K562 (cell line): ENCODE measurements around the gene C11orf98. TPM values are rescaled to one million over a fixed set of nuclear protein-coding genes. Genes with fewer than 3 reads are reported as not detected.

ENCODE experiments used
- ATAC-seq: fragments of 200-7000 bp; cut with Tn5 transposase; 3 replicates; pipeline ENCODE4 v1.9.1; 2020; ENCODE audit warnings: moderate library complexity
- BruUV-seq: library from RNA; stranded (reverse); fragments of 400-500 nt; replicated peaks from 2 replicates; lab custom pipeline; 2021; lab: Mats Ljungman, UMichigan
- CTCF ChIA-PET: fragments of 300-600 bp; formaldehyde crosslinking; extraction: SDS; loops from one replicate; lab custom pipeline; 2021; ENCODE audit warnings: low intra/inter-chr PET ratio; lab: Yijun Ruan, JAX
- POLR2A ChIA-PET: fragments of 300-600, 350-650 bp; sonication (Branson Sonifier 250); formaldehyde crosslinking; extraction: SDS; loops from one replicate; lab custom pipeline; 2021; ENCODE audit warnings: antibody characterized with exemption, inconsistent platforms; lab: Yijun Ruan, JAX
- DNase-seq, 4 experiments: peaks; one replicate each; pipeline versions ENCODE4 v3.0.0 to v3.0.0-alpha.2; 2011 to 2018; ENCODE audit warnings: low spot score in 3 of 4, mixed read lengths in 3 of 4; ENCODE audit errors: extremely low read depth in 1 of 4
- FAIRE-seq: peaks from 2 replicates; lab custom pipeline; 2011; peaks lifted over from hg19 to GRCh38; lab: Jason Lieb, UNC
- H2AFZ ChIP-seq: 2 replicates; pipeline ENCODE4 v1.6.0; 2011; ENCODE audit warnings: low read depth, low read length, control low read depth, inconsistent platforms
- H3K27ac ChIP-seq: fragments of 200-600 bp; 3 replicates; pipeline ENCODE4 v1.8.0; 2011; ENCODE audit warnings: low read depth, mild to moderate bottlenecking, control low read depth, inconsistent platforms, low read length, moderate library complexity, mixed read lengths; ENCODE audit errors: extremely low read depth
- H3K27me3 ChIP-seq, 2 experiments: fragments of 300-600 bp in 1 of 2; 2 replicates in 1 of 2; 3 replicates in 1 of 2; pipeline versions ENCODE4 v1.6.0 to v1.8.0; 2011; ENCODE audit warnings: inconsistent platforms in 2 of 2, low read length in 2 of 2, mild to moderate bottlenecking in 1 of 2, mixed read lengths in 1 of 2, moderate library complexity in 1 of 2; ENCODE audit not compliant: control insufficient read depth in 2 of 2, insufficient read depth in 2 of 2
- H3K36me3 ChIP-seq: fragments of 300-600 bp; 3 replicates; pipeline ENCODE4 v1.8.0; 2011; ENCODE audit warnings: mild to moderate bottlenecking, low read length, inconsistent platforms; ENCODE audit not compliant: control insufficient read depth, insufficient read depth
- H3K4me1 ChIP-seq, 2 experiments: fragments of 200-600 bp in 1 of 2; replicated peaks in 1 of 2; 2 replicates in 1 of 2; 3 replicates in 1 of 2; pipeline versions ENCODE4 v1.5.1 to v1.8.0; 2011; ENCODE audit warnings: inconsistent platforms in 2 of 2, low read length in 2 of 2, mild to moderate bottlenecking in 1 of 2, mixed read lengths in 1 of 2, moderate library complexity in 1 of 2; ENCODE audit not compliant: control insufficient read depth in 2 of 2, insufficient read depth in 2 of 2
- H3K4me2 ChIP-seq: 2 replicates; pipeline ENCODE4 v1.6.1; 2011; ENCODE audit warnings: low read length, control low read depth, inconsistent platforms, mixed read lengths; ENCODE audit not compliant: insufficient read depth
- H3K4me3 ChIP-seq: fragments of 200-600 bp; sonication (generic), shearing (Covaris generic); 2 replicates; pipeline ENCODE4 v1.5.1; 2016; ENCODE audit warnings: control low read depth, inconsistent platforms
- H3K79me2 ChIP-seq: fragments of 200-600 bp; 3 replicates; pipeline ENCODE4 v1.8.0; 2011; ENCODE audit warnings: low read length, inconsistent platforms; ENCODE audit not compliant: control insufficient read depth, insufficient read depth
- H3K9ac ChIP-seq, 2 experiments: 2 replicates each; pipeline versions ENCODE4 v1.6.0 to v1.6.1; 2011; ENCODE audit warnings: low read depth in 2 of 2, low read length in 2 of 2, control low read depth in 1 of 2, inconsistent platforms in 1 of 2, mild to moderate bottlenecking in 1 of 2, mixed read lengths in 1 of 2; ENCODE audit not compliant: insufficient read depth in 1 of 2
- H3K9me1 ChIP-seq: one replicate; pipeline ENCODE4 v1.6.0; 2011; ENCODE audit warnings: inconsistent platforms, mild to moderate bottlenecking, low read length, moderate library complexity; ENCODE audit not compliant: control insufficient read depth, insufficient read depth
- H3K9me3 ChIP-seq: replicated peaks from 2 replicates; pipeline ENCODE4 v1.5.1; 2011; ENCODE audit warnings: low read depth, low read length, inconsistent platforms; ENCODE audit not compliant: control insufficient read depth, insufficient read depth
- H4K20me1 ChIP-seq: replicated peaks from 2 replicates; pipeline ENCODE4 v1.6.1; 2011; ENCODE audit warnings: low read length, inconsistent platforms, mixed read lengths; ENCODE audit not compliant: control insufficient read depth, insufficient read depth
- BRD4 ChIP-seq: fragments of 200-600 bp; sonication (generic); IDR thresholded peaks from 2 replicates; pipeline ENCODE4 v1.6.1; 2017; ENCODE audit warnings: inconsistent platforms
- CBFA2T3 ChIP-seq: fragments of 450-650 bp; IDR thresholded peaks from 2 replicates; pipeline ENCODE4 v1.6.1; 2017
- E2F3 ChIP-seq: fragments of 250-450 bp; sonication (Bioruptor Pico); IDR thresholded peaks from 2 replicates; pipeline ENCODE4 v1.4.0; 2020; ENCODE audit warnings: mild to moderate bottlenecking
- EHMT2 ChIP-seq: fragments of 450-650 bp; IDR thresholded peaks from 2 replicates; pipeline ENCODE4 v1.6.1; 2018; ENCODE audit warnings: antibody characterized with exemption
- FIP1L1 ChIP-seq: fragments of 200-400 bp; formaldehyde crosslinking; IDR thresholded peaks from 2 replicates; pipeline ENCODE4 v1.6.1; 2018; ENCODE audit warnings: mild to moderate bottlenecking, low read depth, low read length; ENCODE audit not compliant: poor library complexity, severe bottlenecking
- MAZ ChIP-seq, 2 experiments: fragments of 450-650 bp in 1 of 2; sonication (generic) in 1 of 2; formaldehyde crosslinking; IDR thresholded peaks in 1 of 2; conservative IDR thresholded peaks in 1 of 2; 2 replicates each; pipeline versions ENCODE4 v1.4.0 to v1.5.0; 2020; ENCODE audit warnings: mild to moderate bottlenecking in 1 of 2, missing genetic modification reagents in 1 of 2
- MEIS2 ChIP-seq: fragments of 450-650 bp; IDR thresholded peaks from 2 replicates; pipeline ENCODE4 v1.6.1; 2014; ENCODE audit warnings: mild to moderate bottlenecking; ENCODE audit not compliant: partially characterized antibody
- POLR2AphosphoS5 ChIP-seq: IDR thresholded peaks from 2 replicates; pipeline ENCODE4 v1.6.1; 2011; ENCODE audit warnings: mild to moderate bottlenecking, low read depth, low read length, moderate library complexity; ENCODE audit not compliant: control insufficient read depth, insufficient read depth
- POLR2G ChIP-seq: fragments of 200-400 bp; formaldehyde crosslinking; IDR thresholded peaks from 2 replicates; pipeline ENCODE4 v1.6.1; 2017; ENCODE audit warnings: low read depth, mild to moderate bottlenecking, antibody characterized with exemption, low read length, moderate library complexity
- SRF ChIP-seq, 2 experiments: fragments of 250-450, 450-650 bp in 1 of 2; sonication (Bioruptor Pico) in 1 of 2; sonication (generic) in 1 of 2; formaldehyde crosslinking; IDR thresholded peaks; 2 replicates each; pipeline versions ENCODE4 v1.5.0 to v1.5.1; 2020 to 2022; ENCODE audit warnings: mild to moderate bottlenecking in 1 of 2, missing genetic modification reagents in 1 of 2
- ZNF316 ChIP-seq: fragments of 450-650 bp; IDR thresholded peaks from 2 replicates; pipeline ENCODE4 v1.6.1; 2016
- WGBS: fragments of 100-300 bp; shearing (Covaris generic); methylation state at CpG from one replicate; pipeline ENCODE4 v1.1.6; 2016; ENCODE audit warnings: low coverage, mixed read lengths; ENCODE audit not compliant: insufficient coverage; ENCODE audit errors: missing lambda C conversion rate; 5-methylcytosine and 5-hydroxymethylcytosine counted together
- in situ Hi-C: fragments of 300-500 bp; cut with MboI; formaldehyde crosslinking; loops from 4 replicates; pipeline ENCODE4 v1.15.0; 2018; ENCODE audit warnings: inconsistent platforms, mixed read lengths
- intact Hi-C: fragments of 100-400 bp; cut with micrococcal nuclease; formaldehyde crosslinking; loops from 2 replicates; pipeline ENCODE4 v1.14.2; 2022
- polyA plus RNA-seq, 8 experiments: library from polyadenylated mRNA; depleted of rRNA in 4 of 8; stranded (reverse) in 5 of 8; unstranded in 3 of 8; fragments of >200 nt; fragmentation: Nextera tagmentation in 2 of 8; fragmentation: Illumina TruSeq in 1 of 8; extraction: Ambion mirVana in 2 of 8; extraction: Trizol in 1 of 8; gene quantifications; 2 replicates each; pipeline versions ENCODE4 v1.2.1 to v1.2.3, GENCODE V29; 2011 to 2014; ENCODE audit warnings: inconsistent platforms in 1 of 8, missing spikeins in 1 of 8
- total RNA-seq, 7 experiments: library from RNA; depleted of rRNA in 6 of 7; stranded (reverse); fragments of >200 nt in 6 of 7; fragmentation: Illumina TruSeq in 2 of 7; extraction: Trizol in 2 of 7; gene quantifications; 2 replicates each; pipeline versions ENCODE4 v1.2.1 to v1.2.3, GENCODE V29; 2011 to 2021; ENCODE audit warnings: low replicate concordance in 1 of 7
- TF ChIP-seq, protein P1 (sequence below), 2 experiments: fragments of 450-650 bp in 1 of 2; sonication (generic) in 1 of 2; formaldehyde crosslinking in 1 of 2; IDR thresholded peaks in 1 of 2; conservative IDR thresholded peaks in 1 of 2; 2 replicates each; pipeline versions ENCODE4 v1.6.1 to v1.8.1; 2016 to 2023; ENCODE audit warnings: mild to moderate bottlenecking in 2 of 2, moderate library complexity in 2 of 2, inconsistent platforms in 1 of 2, missing genetic modification reagents in 1 of 2
- TF ChIP-seq, protein P2 (sequence below): sonication (generic); formaldehyde crosslinking; IDR thresholded peaks from 2 replicates; pipeline ENCODE4 v1.8.0; 2022; ENCODE audit warnings: missing genetic modification reagents, mild to moderate bottlenecking, borderline replicate concordance

C11orf98 gene
- total and polyA plus RNA-seq, 9 of the 15 experiments (the other 6 are each of a cell fraction or from before 2014, with no cell fraction given), result 103 to 352 (median 218) TPM

DNA sequence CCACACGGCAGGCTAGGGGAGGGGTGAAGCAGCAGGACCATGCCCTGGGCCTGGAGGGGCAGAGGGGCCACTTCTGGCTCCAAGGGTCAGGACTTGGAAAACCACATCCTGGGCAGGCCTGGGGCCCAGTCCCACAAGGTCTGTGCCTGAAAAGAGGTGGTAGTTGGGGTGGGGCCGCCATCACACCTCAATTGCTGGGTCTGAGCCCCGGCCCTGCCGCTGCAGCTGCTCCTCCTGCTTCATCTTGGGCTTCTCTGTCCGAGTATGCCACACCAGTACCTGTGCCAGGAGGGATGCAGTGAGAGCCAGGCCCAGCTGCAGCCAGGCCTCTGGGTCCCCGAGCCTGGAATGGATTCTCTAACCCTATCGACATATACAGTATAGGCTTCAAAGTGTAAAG lies 49.5 kb downstream of the C11orf98 start:
- WGBS, result 95% methylated on average over 5 of the region's 7 CpGs
- no peak overlapping the region for H3K4me3 ChIP-seq

DNA sequence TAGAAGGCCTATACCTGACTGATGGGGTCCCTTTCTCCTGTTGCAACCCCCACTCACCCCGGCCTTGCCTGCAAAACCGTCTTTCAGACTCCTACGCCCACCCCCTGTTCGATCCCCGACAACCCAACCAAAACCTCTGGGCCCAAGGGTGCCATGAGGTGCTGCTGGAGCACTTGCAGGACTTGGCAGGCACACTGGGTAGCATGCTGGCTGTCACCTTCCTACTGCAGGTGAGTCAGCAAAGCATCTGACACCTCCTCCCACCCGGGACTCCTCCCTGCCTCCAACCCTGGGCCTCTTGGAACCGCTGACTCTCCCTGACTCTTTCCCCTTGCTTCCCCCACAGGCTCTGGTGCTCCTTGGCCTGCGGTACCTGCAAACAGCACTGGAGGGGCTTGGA lies 50.7 kb downstream of the C11orf98 start:
- CTCF ChIA-PET, result interaction anchor here (0.5 kb wide), 1 partner anchor 115 kb away, joined by 3 read pairs; no protein-coding TSS in a partner anchor
- Histone ChIP-seq H4K20me1 (0 out of 2 replicates have a peak, but pooled peaks cover 5% of the 10 kb centered on the region), H3K4me2 (peak overlapping the region; percentile 28)
- TF ChIP-seq BRD4 (no peak), CBFA2T3 (no peak), SRF (CRISPR knock-in tag; IDR thresholded peaks at IDR 0.05) (no peak), ZNF316 (peak; percentile 76), EHMT2 (no peak), MAZ (CRISPR knock-in tag; conservative IDR thresholded peaks at IDR 0.05 in 1 of 2, IDR thresholded peaks at IDR 0.05 in 1 of 2) (no peak), MEIS2 (no peak), FIP1L1 (no peak), E2F3 (CRISPR knock-in tag) (no peak)
- TF ChIP-seq, protein P1, sequence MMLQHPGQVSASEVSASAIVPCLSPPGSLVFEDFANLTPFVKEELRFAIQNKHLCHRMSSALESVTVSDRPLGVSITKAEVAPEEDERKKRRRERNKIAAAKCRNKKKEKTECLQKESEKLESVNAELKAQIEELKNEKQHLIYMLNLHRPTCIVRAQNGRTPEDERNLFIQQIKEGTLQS (IDR thresholded peaks at IDR 0.05), result peak; percentile 41; the same call in 1 of the 2 replicates
- TF ChIP-seq, protein P1 (CRISPR knock-in tag; conservative IDR thresholded peaks at IDR 0.05), result no peak
- TF ChIP-seq, protein P2, sequence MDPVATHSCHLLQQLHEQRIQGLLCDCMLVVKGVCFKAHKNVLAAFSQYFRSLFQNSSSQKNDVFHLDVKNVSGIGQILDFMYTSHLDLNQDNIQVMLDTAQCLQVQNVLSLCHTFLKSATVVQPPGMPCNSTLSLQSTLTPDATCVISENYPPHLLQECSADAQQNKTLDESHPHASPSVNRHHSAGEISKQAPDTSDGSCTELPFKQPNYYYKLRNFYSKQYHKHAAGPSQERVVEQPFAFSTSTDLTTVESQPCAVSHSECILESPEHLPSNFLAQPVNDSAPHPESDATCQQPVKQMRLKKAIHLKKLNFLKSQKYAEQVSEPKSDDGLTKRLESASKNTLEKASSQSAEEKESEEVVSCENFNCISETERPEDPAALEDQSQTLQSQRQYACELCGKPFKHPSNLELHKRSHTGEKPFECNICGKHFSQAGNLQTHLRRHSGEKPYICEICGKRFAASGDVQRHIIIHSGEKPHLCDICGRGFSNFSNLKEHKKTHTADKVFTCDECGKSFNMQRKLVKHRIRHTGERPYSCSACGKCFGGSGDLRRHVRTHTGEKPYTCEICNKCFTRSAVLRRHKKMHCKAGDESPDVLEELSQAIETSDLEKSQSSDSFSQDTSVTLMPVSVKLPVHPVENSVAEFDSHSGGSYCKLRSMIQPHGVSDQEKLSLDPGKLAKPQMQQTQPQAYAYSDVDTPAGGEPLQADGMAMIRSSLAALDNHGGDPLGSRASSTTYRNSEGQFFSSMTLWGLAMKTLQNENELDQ (CRISPR knock-in tag), result no peak

More for the DNA sequence above, 49.5 kb downstream of the C11orf98 start:
- Histone ChIP-seq H3K9me1 (peaks cover 2% of the 10 kb centered on the region), H3K36me3 (peaks cover 38% of the 10 kb centered on the region), H3K4me2 (no peak overlapping the region), H3K9ac (peak overlapping the region in 1 of 2 experiments; percentile 65; a peak in 1 of 4 replicates), H3K79me2 (peaks cover 26% of the 10 kb centered on the region), H3K27ac (no peak overlapping the region; the same call in 2 of the 3 replicates), H4K20me1 (0 out of 2 replicates have a peak, but pooled peaks cover 5% of the 10 kb centered on the region), H2AFZ (no peak overlapping the region), H3K9me3 (no peaks in the 10 kb centered on the region), H3K4me1 (peaks cover 28 to 56% of the 10 kb centered on the region in 2 experiments), H3K27me3 (no peaks in the 10 kb centered on the region)
- no peak for ATAC-seq
- BruUV-seq, result no TSS peak
- ChIA-PET POLR2A (interaction anchor here (0.5 to 2.2 kb wide), 6 partner anchors 9 to 184 kb away, joined by 3 to 11 read pairs (median 3); partner anchors contain the start of genes MTA2 and TUT1), CTCF (no interaction called here)
- FAIRE-seq, result no peak
- intact Hi-C loops (no loop called here), in situ Hi-C loops (no loop called here)
- TF ChIP-seq POLR2AphosphoS5, result no peak
- TF ChIP-seq POLR2G, result peak; percentile 61
- no peak for DNase-seq

More for the DNA sequence above, 50.7 kb downstream of the C11orf98 start:
- POLR2A ChIA-PET, result interaction anchor here (0.9 kb wide), 1 partner anchor 40 kb away, joined by 3 read pairs; no protein-coding TSS in a partner anchor
- ATAC-seq, result peak; percentile 44
- BruUV-seq, result no TSS peak
- Histone ChIP-seq H3K4me1 (peaks cover 29 to 60% of the 10 kb centered on the region in 2 experiments), H3K27ac (peak overlapping the region; percentile 43; the same call in 2 of the 3 replicates), H3K36me3 (peaks cover 47% of the 10 kb centered on the region), H3K9me1 (peaks cover 2% of the 10 kb centered on the region), H2AFZ (no peak overlapping the region), H3K4me3 (no peak overlapping the region), H3K27me3 (no peaks in the 10 kb centered on the region), H3K9ac (peak overlapping the region; percentile 20 to 82; a peak in 3 of 4 replicates), H3K79me2 (peaks cover 26% of the 10 kb centered on the region), H3K9me3 (no peaks in the 10 kb centered on the region)
- in situ Hi-C loops (no loop called here), intact Hi-C loops (loop anchor here (5.0 kb wide), 1 partner anchor 78 kb away; no protein-coding TSS in a partner anchor)
- 42% methylated on average over 8 of the region's 8 CpGs for WGBS
- peak; percentile 78 for FAIRE-seq
- DNase-seq, result peak; percentile 52 to 76 (median 58)
